LNCAP (cell line): ENCODE results near the gene GNG4.

Experiments
- TF ChIP-seq, protein P1 (sequence below): fragments of 450-650 bp; IDR thresholded peaks from 2 replicates; pipeline ENCODE4 v1.5.1; 2017; ENCODE audit warnings: mild to moderate bottlenecking

The GNG4 gene

DNA sequence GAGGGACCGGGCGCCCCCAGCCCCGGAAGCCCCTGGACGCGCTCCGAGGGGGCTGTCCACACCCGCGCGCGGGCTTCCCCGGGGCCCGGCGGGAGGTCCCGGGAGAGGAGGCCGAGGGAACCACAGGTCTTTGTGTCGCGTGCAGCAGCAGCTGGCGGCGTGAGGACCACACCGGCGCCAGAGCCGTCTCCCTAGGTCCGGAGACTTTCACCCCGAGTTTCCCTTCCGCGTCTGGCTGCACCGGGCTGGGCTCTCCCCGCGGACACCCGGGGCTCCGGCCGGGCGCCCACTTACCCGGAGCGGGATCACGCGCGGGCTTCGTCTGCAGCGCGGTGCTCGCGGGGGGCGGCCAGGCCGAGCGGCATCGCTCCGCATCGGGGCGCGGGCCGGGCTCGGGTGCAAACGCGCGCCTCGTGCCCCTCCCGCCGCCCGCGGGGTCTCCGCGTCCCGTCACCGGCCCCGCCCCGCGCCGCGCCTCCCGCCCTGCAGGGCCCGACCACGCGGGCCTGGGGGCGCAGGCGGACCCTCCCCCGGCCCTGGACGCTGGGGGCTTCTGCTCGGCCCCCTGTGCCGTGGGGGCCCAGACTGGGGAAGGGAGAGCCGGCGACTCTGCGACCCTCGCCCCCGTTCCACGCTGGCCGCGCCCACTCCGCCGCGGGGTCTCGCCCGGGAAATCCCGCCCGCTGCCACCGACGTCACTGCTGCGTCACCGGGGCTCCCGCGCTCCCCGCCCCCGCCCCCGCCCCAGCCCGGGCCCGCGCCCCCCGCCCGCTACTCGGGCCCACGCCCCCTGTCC is at the start of gene GNG4:
GNG4 (minus strand) TSS at position 417 of the 796 bp plus-strand sequence. CDS start 65,946 bp downstream, outside the sequence.
- TF ChIP-seq, protein P1, sequence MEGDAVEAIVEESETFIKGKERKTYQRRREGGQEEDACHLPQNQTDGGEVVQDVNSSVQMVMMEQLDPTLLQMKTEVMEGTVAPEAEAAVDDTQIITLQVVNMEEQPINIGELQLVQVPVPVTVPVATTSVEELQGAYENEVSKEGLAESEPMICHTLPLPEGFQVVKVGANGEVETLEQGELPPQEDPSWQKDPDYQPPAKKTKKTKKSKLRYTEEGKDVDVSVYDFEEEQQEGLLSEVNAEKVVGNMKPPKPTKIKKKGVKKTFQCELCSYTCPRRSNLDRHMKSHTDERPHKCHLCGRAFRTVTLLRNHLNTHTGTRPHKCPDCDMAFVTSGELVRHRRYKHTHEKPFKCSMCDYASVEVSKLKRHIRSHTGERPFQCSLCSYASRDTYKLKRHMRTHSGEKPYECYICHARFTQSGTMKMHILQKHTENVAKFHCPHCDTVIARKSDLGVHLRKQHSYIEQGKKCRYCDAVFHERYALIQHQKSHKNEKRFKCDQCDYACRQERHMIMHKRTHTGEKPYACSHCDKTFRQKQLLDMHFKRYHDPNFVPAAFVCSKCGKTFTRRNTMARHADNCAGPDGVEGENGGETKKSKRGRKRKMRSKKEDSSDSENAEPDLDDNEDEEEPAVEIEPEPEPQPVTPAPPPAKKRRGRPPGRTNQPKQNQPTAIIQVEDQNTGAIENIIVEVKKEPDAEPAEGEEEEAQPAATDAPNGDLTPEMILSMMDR = no peak

DNA sequence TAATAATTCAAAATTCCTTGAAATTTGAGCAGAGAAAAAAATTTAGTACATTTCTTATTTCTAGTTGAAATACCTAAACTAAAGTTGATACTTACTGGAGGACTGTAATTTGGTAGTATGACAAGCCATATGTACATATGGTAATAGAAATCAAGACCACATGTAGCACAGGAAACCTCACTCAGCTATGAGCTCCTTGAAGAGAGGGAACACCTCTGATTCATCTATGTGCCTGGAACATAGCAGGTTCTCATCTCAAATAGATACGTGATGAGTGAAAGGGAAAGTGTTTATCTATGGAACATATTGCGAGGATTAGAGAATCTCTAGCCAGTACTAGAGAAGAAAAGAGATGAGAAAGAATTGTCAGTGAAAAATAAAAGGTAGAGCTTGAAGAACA is 47.9 kb upstream of the GNG4 start:
- TF ChIP-seq, protein P1 = no peak

- TF ChIP-seq, protein P1 = no peak
Measured at GRCh38 chr1:235689356-235689755, 39.8 kb upstream of the GNG4 start.

DNA sequence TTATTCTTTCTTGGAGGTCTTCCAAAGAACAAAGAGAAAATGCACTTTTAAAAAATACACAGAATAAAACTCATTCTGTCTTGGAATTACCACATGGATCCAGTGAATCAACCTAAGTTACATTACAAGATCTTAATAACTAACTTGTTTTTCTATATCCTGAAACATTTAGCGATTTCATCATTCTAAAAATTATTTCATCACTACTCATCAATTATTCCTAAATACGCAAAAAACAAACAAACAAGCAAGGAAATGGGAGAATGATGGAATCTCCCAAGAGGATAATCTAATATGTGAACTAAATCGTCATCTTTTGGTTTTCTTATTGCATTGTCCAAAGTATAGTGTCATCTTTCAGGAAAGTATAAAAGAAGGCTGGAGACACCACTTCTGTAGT is 38.5 kb upstream of the GNG4 start:
- TF ChIP-seq, protein P1 = no peak

GRCh38 chr1:235683653-235684052 is 34.1 kb upstream of the GNG4 start:
- TF ChIP-seq, protein P1 = no peak

DNA sequence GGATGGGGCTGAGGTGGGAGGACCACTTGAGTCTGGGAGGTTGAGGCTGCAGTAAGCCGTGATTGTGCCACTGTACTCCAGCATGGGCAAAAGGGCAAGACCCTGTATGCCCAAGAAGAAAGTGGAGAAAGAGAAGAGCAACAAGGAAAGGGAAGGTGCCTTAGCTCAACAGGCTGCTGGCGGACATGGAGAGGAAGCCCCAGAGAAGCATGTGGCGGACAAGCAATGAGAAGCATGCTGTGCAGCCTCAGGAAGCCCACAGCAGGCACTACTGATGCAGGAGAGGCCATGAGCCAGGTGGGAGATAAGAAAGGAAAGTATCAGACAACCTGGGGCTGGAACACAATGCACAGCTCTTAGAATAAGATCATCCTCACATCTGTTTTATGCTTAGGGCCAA is 32.6 kb upstream of the GNG4 start:
- TF ChIP-seq, protein P1 = no peak

GRCh38 chr1:235679644-235680043 is 30.1 kb upstream of the GNG4 start:
- TF ChIP-seq, protein P1 = no peak
